Measurements from ENCODE around the gene NR0B2.
A peak's percentile ranks its signal among the peaks of the same experiment; 100 is the strongest.

GRCh38 chr1:26864610-26865480 is 48.9 kb downstream of the NR0B2 start:
- TF ChIP-seq MAX (IDR thresholded peaks at IDR 0.05) (peak; percentile 81), REST (IDR thresholded peaks at IDR 0.05; ENCODE audit: low read depth) (no peak), CREB1 (IDR thresholded peaks at IDR 0.05; ENCODE audit: low read depth) (no peak; the same call in 1 of the 2 replicates), EGR1 (IDR thresholded peaks at IDR 0.05) (no peak; the same call in 1 of the 2 replicates), EP300 (IDR thresholded peaks at IDR 0.05; ENCODE audit: borderline replicate concordance) (no peak), TAF1 (IDR thresholded peaks at IDR 0.05; ENCODE audit: low read depth) (peak; percentile 71), RAD21 (IDR thresholded peaks at IDR 0.05; ENCODE audit: low read depth) (no peak; the same call in 1 of the 2 replicates), YY1 (IDR thresholded peaks at IDR 0.05; ENCODE audit: low read depth) (0 out of 2 replicates have a peak, but pooled peaks have one; percentile 33), NFIC (IDR thresholded peaks at IDR 0.05) (no peak; the same call in none of the 2 replicates), CEBPB (IDR thresholded peaks at IDR 0.05) (no peak)

All from Ishikawa (cell line).